H9 (cell line): Measurements from ENCODE around the gene PRKACG. TPM values are rescaled to one million over a fixed set of nuclear protein-coding genes. Genes with fewer than 3 reads are reported as not detected.

Experiments used
- DNase-seq: peaks from one replicate; pipeline ENCODE4 v3.0.0-alpha.2; 2017
- H2AFZ ChIP-seq: one replicate; pipeline ENCODE4 v1.6.1; 2013; ENCODE audit warnings: mild to moderate bottlenecking, low read length, control low read depth, moderate library complexity
- H2AK5ac ChIP-seq: 2 replicates; pipeline ENCODE4 v1.6.1; 2013; ENCODE audit warnings: low read length, control low read depth, mixed read lengths; ENCODE audit not compliant: insufficient read length
- H2BK120ac ChIP-seq: one replicate; pipeline ENCODE4 v1.6.1; 2013; ENCODE audit warnings: low read depth, mild to moderate bottlenecking, low read length, control low read depth, inconsistent platforms; ENCODE audit not compliant: poor library complexity, severe bottlenecking
- H2BK12ac ChIP-seq: 2 replicates; pipeline ENCODE4 v1.6.1; 2013; ENCODE audit warnings: low read length, control low read depth, mixed read lengths, low read depth; ENCODE audit not compliant: insufficient read length
- H2BK15ac ChIP-seq: 2 replicates; pipeline ENCODE4 v1.6.1; 2013; ENCODE audit warnings: low read depth, low read length, control low read depth
- H2BK20ac ChIP-seq: one replicate; pipeline ENCODE4 v1.6.1; 2013; ENCODE audit warnings: low read depth, mild to moderate bottlenecking, low read length, control low read depth, inconsistent platforms; ENCODE audit not compliant: poor library complexity, severe bottlenecking
- H2BK5ac ChIP-seq: 2 replicates; pipeline ENCODE4 v1.6.1; 2013; ENCODE audit warnings: low read length, control low read depth, mixed read lengths; ENCODE audit not compliant: insufficient read length
- H3K14ac ChIP-seq: 2 replicates; pipeline ENCODE4 v1.6.1; 2013; ENCODE audit warnings: low read length, control low read depth; ENCODE audit not compliant: insufficient read depth
- H3K18ac ChIP-seq: 2 replicates; pipeline ENCODE4 v1.6.1; 2013; ENCODE audit warnings: low read depth, mild to moderate bottlenecking, mixed read lengths, low read length, control low read depth; ENCODE audit not compliant: insufficient read length
- H3K23ac ChIP-seq: 2 replicates; pipeline ENCODE4 v1.6.1; 2013; ENCODE audit warnings: low read length, control low read depth, mixed read lengths, low read depth; ENCODE audit not compliant: insufficient read length
- H3K23me2 ChIP-seq: 2 replicates; pipeline ENCODE4 v1.6.1; 2013; ENCODE audit warnings: low read depth, mild to moderate bottlenecking, mixed read lengths, low read length, control low read depth; ENCODE audit not compliant: insufficient read length, poor library complexity, severe bottlenecking
- H3K27ac ChIP-seq: 2 replicates; pipeline ENCODE4 v1.5.1; 2013; ENCODE audit warnings: low read length, control low read depth, mixed read lengths, low read depth; ENCODE audit not compliant: insufficient read length
- H3K27me3 ChIP-seq: 2 replicates; pipeline ENCODE4 v1.6.1; 2013; ENCODE audit warnings: low read length, control low read depth, inconsistent platforms; ENCODE audit not compliant: insufficient read depth
- H3K4ac ChIP-seq: 2 replicates; pipeline ENCODE4 v1.6.1; 2013; ENCODE audit warnings: low read depth, mild to moderate bottlenecking, control low read depth, inconsistent platforms, low read length, moderate library complexity
- H3K4me1 ChIP-seq: 2 replicates; pipeline ENCODE4 v1.6.1; 2013; ENCODE audit warnings: low read length, control low read depth, inconsistent platforms; ENCODE audit not compliant: insufficient read depth
- H3K4me2 ChIP-seq: 2 replicates; pipeline ENCODE4 v1.6.1; 2013; ENCODE audit warnings: low read length, control low read depth, mixed read lengths; ENCODE audit not compliant: insufficient read length, insufficient read depth
- H3K56ac ChIP-seq: 2 replicates; pipeline ENCODE4 v1.6.1; 2013; ENCODE audit warnings: low read depth, mild to moderate bottlenecking, mixed read lengths, low read length, control low read depth; ENCODE audit not compliant: insufficient read length
- H3K79me1 ChIP-seq: 2 replicates; pipeline ENCODE4 v1.6.1; 2013; ENCODE audit warnings: low read depth, mild to moderate bottlenecking, moderate library complexity, low read length, control low read depth, inconsistent platforms; ENCODE audit not compliant: insufficient read depth, poor library complexity, severe bottlenecking
- H3K79me2 ChIP-seq: 2 replicates; pipeline ENCODE4 v1.6.1; 2013; ENCODE audit warnings: low read length, control low read depth, inconsistent platforms; ENCODE audit not compliant: insufficient read depth
- H3K9ac ChIP-seq: 2 replicates; pipeline ENCODE4 v1.6.1; 2013; ENCODE audit warnings: low read length, control low read depth, mixed read lengths; ENCODE audit not compliant: insufficient read length; ENCODE audit errors: extremely low read depth
- H3K9me3 ChIP-seq: one replicate; pipeline ENCODE4 v1.6.1; 2013; ENCODE audit warnings: low read depth, low read length, inconsistent platforms; ENCODE audit not compliant: control insufficient read depth
- H3T11ph ChIP-seq: one replicate; pipeline ENCODE4 v1.6.1; 2013; ENCODE audit warnings: mild to moderate bottlenecking, low read length, control low read depth, inconsistent platforms
- H4K20me1 ChIP-seq: one replicate; pipeline ENCODE4 v1.6.1; 2013; ENCODE audit not compliant: control insufficient read depth, insufficient read length, insufficient read depth
- H4K5ac ChIP-seq: 2 replicates; pipeline ENCODE4 v1.6.1; 2013; ENCODE audit warnings: low read depth, mild to moderate bottlenecking, mixed read lengths, low read length, control low read depth; ENCODE audit not compliant: insufficient read length
- H4K8ac ChIP-seq: replicated peaks from 2 replicates; pipeline ENCODE4 v1.6.1; 2013; ENCODE audit warnings: low read length, control low read depth, mixed read lengths, low read depth; ENCODE audit not compliant: insufficient read length
- H4K91ac ChIP-seq: 2 replicates; pipeline ENCODE4 v1.6.1; 2013; ENCODE audit warnings: low read depth, mild to moderate bottlenecking, moderate library complexity, mixed read lengths, low read length, control low read depth; ENCODE audit not compliant: insufficient read length
- H3K27ac Mint-ChIP-seq, 3 experiments: 2 replicates in 2 of 3; 3 replicates in 1 of 3; pipeline ENCODE4 v1.8.0; 2020 to 2021; ENCODE audit warnings: mixed read lengths in 3 of 3, mild to moderate bottlenecking in 1 of 3, moderate library complexity in 1 of 3
- H3K27me3 Mint-ChIP-seq: 2 replicates; pipeline ENCODE4 v1.8.0; 2021; ENCODE audit warnings: low read depth, mild to moderate bottlenecking, moderate library complexity, mixed read lengths
- H3K36me3 Mint-ChIP-seq, 3 experiments: 2 replicates in 2 of 3; 3 replicates in 1 of 3; pipeline ENCODE4 v1.8.0; 2020 to 2021; ENCODE audit warnings: low read depth in 3 of 3, mixed read lengths in 3 of 3; ENCODE audit not compliant: insufficient read depth in 1 of 3
- H3K4me1 Mint-ChIP-seq, 2 experiments: 2 replicates each; pipeline ENCODE4 v1.8.0; 2020; ENCODE audit warnings: mixed read lengths in 2 of 2
- H3K4me3 Mint-ChIP-seq, 2 experiments: 2 replicates in 1 of 2; 3 replicates in 1 of 2; pipeline ENCODE4 v1.8.0; 2020 to 2021; ENCODE audit warnings: mild to moderate bottlenecking in 2 of 2, mixed read lengths in 2 of 2, moderate library complexity in 1 of 2
- H3K9me3 Mint-ChIP-seq, 2 experiments: 2 replicates in 1 of 2; 3 replicates in 1 of 2; pipeline ENCODE4 v1.8.0; 2020; ENCODE audit warnings: mild to moderate bottlenecking in 2 of 2, mixed read lengths in 2 of 2, moderate library complexity in 1 of 2
- CTCF ChIP-seq: fragments of 200-600 bp; sonication (generic); conservative IDR thresholded peaks from 3 replicates; pipeline ENCODE4 v1.8.0; 2021; ENCODE audit warnings: antibody characterized with exemption, mild to moderate bottlenecking
- WGBS: extraction: QIAGEN DNeasy Blood & Tissue Kit; methylation state at CpG from one replicate; pipeline ENCODE4 v1.1.7; 2013; ENCODE audit warnings: missing lambda C conversion rate, low lambda C conversion rate, mixed read lengths; ENCODE audit not compliant: insufficient read length; ENCODE audit errors: extremely low coverage; 5-methylcytosine and 5-hydroxymethylcytosine counted together
- total RNA-seq: library from RNA; stranded (reverse); gene quantifications from 2 replicates; pipeline ENCODE4 v1.2.1, GENCODE V29; 2021

Gene PRKACG
- total RNA-seq, 1 experiment from 2014 or later = not detected

DNA sequence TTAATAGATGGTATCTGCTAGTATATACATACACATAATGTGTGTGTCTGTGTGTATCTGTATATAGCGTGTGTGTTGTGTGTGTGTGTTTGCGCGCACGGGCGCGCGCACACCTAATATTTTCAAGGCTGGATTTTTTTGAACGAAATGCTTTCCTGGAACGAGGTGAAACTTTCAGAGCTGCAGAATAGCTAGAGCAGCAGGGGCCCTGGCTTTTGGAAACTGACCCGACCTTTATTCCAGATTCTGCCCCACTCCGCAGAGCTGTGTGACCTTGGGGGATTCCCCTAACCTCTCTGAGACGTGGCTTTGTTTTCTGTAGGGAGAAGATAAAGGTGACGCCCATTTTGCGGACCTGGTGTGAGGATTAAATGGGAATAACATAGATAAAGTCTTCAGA, 22.4 kb upstream of the PRKACG start:
- H3K4me1 Mint-ChIP-seq = peaks cover 14 to 23% of the 10 kb centered on the region in 2 experiments

More for the DNA sequence above, 22.4 kb upstream of the PRKACG start:
- DNase-seq = no peak
- Histone ChIP-seq H3K4me1 (no peaks in the 10 kb centered on the region), H3K14ac (peak overlapping the region; percentile 6; the same call in 1 of the 2 replicates), H4K20me1 (no peaks in the 10 kb centered on the region), H3K23ac (no peak overlapping the region), H4K8ac (no peak overlapping the region), H3K27ac (no peak overlapping the region), H3K79me1 (no peaks in the 10 kb centered on the region), H2BK120ac (no peak overlapping the region), H2BK5ac (no peak overlapping the region), H4K91ac (no peak overlapping the region), H3K18ac (no peak overlapping the region), H3K9ac (peak overlapping the region; percentile 41), H3K56ac (no peak overlapping the region), H2BK20ac (no peak overlapping the region), H4K5ac (no peak overlapping the region), H3K79me2 (peaks cover 16% of the 10 kb centered on the region), H2AK5ac (no peak overlapping the region), H3K9me3 (no peaks in the 10 kb centered on the region), H3T11ph (no peak overlapping the region), H3K27me3 (no peaks in the 10 kb centered on the region), H2AFZ (no peak overlapping the region), H2BK12ac (no peak overlapping the region), H3K4me2 (peak overlapping the region; percentile 76), H3K4ac (no peak overlapping the region), H3K23me2 (peaks cover 5% of the 10 kb centered on the region), H2BK15ac (no peak overlapping the region)
- no peak for TF ChIP-seq CTCF
- Mint-ChIP-seq H3K9me3 (no peaks in the 10 kb centered on the region; a peak in 1 of 5 replicates), H3K36me3 (peaks cover 2 to 8% (median 5%) of the 10 kb centered on the region in 3 experiments; a peak in 3 of 7 replicates), H3K27ac (peak overlapping the region; percentile 89 to 94 (median 93)), H3K27me3 (no peaks in the 10 kb centered on the region), H3K4me3 (peak overlapping the region; percentile 96)
- WGBS = no CpG with 5 or more reads among the region's 14 CpGs
